HS-27A (cell line): ENCODE results near the gene ZMAT5.

ENCODE experiments used
- DNase-seq: peaks from one replicate; pipeline ENCODE4 v3.0.0-alpha.2; 2012; ENCODE audit warnings: low read depth, missing footprints

Gene ZMAT5

DNA sequence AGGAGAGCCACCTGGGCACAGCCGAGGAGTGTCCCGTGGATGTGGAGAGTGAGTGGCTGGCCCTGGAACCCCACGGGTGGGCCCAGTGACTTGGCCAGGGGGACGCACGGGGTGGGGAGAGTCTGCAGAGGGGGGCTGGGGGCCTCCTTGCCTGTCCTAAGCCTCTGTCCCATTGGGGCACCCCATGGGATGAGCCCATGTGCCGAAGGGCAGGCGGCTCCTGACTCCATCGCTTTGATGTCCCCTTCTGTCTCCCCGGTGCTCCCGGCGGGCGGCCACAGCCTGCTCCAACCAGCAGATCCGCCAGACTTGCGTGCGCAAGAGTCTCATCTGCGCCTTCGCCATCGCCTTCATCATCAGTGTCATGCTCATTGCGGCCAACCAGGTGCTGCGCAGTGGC, 37.6 kb downstream of the ZMAT5 start:
- no peak for DNase-seq

DNA sequence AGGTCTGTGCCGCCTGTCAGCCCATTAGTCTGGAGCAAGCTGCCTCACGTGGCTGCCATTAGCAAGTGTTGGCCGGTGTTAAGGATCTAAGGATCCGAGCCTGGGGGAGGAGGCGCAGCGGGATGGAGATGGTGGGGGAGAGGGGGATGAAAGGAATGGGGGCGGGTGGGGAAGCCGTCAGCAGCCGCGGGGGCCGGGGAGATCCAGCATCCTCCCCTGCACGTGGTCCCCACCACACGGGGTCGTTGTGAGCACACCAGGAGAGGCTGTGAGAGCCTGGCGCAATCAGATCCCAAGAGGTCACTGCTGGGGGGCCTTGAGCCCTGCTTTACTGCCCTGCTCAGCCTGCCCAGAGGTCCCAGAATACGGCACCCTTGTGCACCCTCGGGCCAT, 39.7 kb downstream of the ZMAT5 start:
- no peak for DNase-seq

DNA sequence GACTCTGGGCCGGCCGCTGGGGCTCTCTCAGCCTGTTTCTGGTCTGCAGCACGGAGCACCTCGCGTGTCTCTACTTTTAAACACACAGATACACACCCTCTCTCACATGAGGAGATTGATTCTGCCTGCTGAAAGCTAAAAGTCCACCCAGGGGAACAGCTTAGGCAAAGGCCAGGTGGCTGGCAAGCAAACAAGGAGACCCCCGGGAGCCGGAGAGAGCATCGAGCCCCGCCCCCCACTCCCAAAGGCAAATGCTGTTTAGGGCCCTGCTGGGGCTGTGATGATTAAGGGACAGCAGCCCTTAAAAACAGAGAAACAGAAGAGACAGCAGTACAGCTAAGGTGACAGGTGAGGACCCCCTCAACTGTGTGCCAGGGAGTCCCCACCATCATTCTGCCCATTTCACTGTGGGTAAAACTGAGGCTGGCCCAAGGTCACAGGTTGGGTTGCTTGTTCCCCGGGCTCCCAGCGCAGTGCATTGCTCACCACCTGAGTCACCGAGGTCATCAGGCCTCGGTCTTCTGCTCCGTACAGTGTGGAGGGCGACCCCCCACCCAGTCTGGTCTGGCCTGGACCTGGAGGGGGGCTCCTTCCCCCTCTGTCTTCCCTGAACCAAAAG, 40.2 kb downstream of the ZMAT5 start:
- no peak for DNase-seq

DNA sequence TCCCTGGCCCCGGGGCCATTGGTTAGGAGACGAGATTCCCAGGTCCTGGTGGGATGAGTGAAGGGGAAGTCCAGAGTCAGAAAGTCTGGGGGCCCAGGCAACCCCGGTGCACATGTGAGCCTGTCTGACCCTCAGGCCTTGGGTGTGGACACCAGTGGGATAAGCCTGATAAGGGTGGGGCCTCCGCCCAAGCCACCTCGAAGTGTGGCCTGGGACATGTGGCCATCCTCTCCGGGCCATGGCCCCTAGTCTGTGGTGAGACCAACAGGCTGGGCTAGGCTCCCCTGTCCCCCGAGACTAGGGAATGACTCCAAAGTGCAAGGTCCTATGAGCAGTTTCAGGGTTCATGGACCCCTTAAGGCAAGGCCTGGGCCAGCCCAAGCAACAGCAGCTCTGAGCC, 40.7 kb downstream of the ZMAT5 start:
- no peak for DNase-seq

DNA sequence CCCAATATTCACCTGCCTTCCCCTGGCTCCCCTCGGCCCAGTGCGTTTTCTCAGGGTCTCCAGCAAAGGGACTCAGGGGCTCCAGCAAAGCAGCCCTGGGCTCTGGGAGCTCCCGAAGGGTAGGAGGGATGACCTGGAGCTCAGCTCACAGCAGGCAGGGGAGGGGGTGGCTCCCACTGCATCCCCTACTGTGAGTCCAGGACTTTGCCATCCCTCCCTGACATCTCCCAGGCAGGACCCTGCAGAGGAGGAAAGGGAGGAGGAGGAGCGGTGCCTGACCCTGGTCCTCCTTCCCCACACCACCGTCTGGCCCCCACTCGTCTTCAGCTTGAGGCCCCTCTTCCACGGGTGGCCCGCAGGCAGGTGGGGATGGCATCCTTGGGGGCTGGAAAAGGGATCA, 42.0 kb downstream of the ZMAT5 start:
- no peak for DNase-seq

DNA sequence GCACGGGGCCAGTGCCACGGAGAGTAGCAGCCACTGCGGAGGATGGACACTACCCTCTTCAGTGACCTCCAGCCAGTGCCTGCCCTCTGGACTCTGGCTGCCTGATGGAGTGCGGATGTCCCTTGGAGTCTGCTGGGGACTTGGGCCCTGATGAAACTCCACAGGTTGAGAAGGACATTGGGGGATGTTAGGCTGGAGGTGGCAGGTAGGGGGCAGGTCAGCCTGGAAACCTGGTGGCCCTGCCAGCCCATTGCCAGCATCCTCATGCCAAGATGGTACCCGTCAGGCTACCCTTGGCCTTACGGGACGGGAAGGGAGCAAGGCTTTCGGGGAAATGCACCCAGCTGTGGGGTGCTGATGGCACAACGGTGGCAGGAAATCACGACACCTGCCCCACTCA, 43.0 kb downstream of the ZMAT5 start:
- DNase-seq: no peak

DNA sequence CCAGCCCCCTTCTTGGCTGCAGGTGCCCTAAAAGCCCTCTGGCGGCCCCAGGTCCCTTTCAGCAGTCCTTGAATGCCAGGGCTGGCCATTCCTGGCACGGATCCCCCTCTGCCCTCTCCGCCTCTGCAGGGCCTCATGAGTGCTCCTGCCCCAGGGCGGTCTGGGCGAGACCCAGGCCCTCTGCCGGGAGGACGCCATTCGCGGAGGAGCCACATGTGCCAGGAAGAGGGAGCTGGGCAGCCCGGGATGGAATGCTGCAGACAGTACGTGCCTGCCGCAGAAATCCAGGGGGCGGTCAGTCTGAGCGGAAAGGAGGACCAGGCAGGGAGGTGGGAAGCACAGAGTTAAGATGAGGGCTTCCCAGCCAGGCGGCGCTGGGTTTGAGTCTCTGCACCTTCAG, 44.2 kb downstream of the ZMAT5 start:
- no peak for DNase-seq

DNA sequence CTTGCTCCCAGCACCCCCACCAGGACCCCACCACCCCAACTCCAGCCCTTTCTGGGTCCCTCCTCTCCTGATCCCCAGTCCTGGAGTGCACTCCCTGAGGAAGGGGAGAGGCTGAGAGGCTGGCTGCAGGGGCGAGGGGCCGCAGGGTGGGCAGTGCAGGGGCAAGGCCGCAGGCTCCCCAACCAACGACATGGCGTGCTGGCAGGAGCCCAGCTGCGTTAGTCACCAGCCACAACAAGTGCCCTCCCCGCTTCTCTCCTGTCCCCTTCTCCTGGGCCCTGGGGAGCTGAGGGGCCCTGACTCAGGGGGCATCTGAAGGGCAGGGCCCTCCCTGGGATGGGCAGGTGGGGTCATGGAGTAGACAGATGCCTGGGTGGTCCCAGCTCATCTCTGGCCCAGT, 44.7 kb downstream of the ZMAT5 start:
- no peak for DNase-seq

DNA sequence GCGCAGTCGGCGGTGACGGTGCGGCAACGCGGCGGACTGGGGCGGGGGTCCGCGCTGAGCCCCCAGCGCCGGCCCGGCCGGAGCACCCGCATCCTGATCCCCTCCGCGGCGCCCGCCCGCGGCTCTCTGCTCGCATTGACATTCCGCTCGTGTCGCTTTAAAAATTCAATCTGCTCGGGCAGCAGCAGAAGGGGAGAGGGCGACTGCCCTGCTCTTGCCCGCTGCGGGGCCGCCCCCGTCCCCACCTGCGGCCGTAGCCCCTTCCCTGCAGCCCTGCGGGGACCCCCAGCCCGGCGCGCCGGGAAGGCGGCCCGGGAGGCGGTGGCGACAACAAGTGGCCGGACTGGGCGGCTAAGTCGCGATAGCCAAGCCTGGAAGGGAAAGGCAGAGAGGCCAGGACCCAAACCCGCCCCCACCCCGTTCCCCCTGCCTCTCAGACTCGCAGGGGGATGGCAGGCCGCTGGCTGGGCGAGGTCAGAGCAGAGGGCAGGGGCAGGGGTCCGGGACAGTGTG, 45.9 kb downstream of the ZMAT5 start:
- DNase-seq: no peak

DNA sequence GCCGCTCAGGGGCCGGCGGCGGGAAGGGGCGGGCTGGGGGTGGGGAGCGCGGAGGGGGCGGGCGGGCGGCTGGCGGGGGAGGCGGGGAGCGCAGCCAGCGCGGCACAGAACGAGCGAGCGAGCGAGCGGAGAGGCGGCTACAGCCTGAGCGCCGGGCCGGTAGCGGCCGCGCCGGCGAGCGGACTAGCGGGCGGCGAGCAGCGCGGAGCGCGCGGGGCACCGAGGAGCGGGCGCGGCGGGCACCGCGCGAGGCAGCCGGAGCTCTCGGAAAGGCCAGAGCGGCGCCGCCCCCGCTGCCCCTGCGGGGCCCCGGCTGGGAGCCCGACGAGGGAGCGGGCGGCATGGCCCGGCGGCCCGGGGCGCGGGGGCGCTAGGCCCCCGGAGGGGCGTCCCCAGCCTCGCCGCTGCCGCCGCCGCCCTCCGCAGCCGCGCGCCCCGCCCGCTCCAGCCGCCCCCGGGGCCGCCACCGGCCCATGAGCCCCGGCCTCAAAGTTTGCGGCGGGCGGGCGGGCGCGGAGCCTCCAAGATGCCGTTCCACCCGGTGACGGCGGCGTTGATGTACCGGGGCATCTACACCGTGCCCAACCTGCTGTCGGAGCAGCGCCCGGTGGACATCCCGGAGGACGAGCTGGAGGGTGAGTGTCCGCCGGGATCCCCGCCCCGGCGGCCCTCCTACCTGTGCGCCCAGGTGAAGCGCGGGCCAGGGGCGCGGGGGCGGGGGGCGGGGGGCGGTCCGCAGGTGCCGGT, 46.7 kb downstream of the ZMAT5 start, which contains the start of gene CABP7:
TSS of gene CABP7 (plus strand) at position 105 of the 747 bp plus-strand sequence. CDS start at position 527, 422 bp downstream.
- DNase-seq: no peak

DNA sequence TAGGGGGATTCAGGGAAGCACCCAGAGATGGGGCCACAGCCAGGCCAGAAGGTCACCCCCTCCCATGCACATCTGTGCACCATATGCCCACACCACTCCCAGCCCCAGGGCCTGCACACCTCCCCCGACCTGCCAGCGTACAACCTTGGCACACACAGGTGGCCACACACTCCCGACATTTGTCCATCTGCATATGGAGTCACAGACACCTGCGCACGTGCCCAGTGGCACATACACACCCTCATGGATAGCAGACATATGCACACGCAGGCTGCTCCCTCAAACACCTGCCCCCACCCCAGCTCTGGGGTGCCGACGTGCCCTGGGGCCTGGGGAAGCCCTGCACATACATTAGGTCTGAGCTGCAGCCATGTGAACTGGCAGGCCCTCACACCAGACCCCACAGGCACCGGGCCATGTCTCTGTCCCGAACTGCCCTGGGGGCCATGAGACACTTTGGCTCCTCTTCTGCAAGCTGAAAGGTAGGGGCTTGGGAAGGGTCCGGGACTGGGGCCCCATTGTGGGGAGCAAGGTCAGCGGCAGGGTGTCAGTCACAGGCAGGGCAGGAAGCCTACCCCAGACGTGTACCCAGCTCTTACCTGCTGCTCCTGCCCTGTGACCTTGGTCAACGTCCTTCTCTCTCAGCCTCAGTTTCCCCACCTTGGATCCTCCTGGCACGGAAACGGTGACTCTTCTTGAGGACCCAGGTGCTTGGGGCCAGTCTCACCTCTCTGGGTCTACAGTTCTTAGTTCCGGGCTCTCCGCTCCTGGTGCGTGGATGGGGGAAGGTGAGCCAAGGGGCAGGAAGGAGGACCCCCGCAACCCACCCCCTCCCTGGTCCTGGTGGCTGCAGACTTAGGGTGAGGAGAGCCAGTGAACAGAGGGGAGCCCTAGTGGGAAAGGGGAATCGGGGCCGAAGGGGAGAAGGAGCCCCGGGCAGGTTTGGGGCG, 47.6 kb downstream of the ZMAT5 start:
- no peak for DNase-seq

DNA sequence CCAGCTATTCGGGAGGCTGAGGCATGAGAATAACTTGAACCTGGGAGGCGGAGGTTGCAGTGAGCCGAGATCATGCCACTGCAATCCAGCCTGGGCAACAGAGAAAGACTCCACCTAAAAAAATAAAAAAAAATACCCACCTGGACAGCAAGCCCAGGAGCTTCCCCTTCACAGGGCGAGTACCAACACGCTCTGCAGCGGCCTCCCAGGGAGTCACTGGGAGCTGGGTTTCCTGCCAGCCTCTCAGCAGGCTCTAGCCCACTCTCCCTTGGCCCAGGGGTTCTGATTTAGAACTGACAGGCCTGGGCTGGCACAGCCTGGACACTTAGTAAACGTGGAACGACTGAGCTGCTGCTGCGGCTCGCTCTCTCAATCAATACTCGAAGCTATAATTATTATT, 49.0 kb downstream of the ZMAT5 start:
- no peak for DNase-seq

DNA sequence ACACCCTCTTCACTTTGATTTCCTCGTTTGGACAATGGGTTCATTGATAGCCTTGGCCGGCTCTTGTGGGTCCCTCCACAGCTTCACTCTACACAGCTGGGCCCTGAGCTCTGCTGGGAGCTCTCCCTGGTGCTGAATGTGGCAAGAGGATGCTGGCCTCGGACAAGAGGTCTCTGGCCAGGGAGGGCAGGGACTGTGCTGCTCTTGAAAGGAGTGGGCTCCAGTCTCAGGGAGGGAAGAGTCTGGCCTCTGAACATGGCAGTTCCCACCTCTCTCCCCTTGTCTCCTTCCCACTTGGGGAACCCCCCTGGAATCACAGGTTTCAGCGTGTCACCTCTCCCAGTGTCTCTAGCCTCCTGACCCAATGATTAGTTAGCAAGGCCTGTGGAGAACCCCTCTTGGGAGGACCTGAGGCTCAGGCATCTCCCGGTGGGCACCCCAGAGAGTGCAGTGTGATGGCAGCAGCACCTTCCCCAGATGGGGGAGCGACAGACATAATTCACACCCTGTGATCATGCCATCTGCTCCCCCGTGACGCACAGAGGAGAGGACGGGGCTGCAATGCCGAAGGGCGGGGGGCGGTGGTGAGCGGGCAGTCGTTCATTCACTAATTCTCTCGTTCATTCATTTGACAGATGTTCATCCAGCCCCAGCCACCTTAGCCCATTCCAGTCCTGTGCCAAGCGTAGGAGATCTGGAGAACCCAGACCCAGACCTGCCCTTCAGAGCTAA, 49.8 kb downstream of the ZMAT5 start:
- DNase-seq: peak; percentile 29

DNA sequence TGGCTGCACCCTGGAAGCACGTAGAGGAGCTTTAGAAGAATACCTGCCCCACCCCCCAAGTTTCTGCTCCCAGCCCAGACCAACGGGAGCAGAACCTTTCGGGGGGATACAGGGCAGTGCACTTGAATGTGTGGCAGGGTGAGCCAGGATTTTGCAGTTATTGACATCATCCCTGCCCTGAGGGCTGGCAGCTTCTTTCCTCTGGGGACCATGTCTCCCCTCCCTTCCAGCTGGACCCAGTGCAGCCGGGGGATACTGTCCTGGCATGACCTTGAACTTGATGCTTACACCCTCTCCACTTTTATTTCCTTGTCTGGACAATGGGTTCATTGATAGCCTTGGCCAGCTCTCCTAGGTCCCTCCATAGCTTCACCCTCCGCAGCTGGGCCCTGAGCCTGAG, 51.1 kb downstream of the ZMAT5 start:
- DNase-seq: no peak

DNA sequence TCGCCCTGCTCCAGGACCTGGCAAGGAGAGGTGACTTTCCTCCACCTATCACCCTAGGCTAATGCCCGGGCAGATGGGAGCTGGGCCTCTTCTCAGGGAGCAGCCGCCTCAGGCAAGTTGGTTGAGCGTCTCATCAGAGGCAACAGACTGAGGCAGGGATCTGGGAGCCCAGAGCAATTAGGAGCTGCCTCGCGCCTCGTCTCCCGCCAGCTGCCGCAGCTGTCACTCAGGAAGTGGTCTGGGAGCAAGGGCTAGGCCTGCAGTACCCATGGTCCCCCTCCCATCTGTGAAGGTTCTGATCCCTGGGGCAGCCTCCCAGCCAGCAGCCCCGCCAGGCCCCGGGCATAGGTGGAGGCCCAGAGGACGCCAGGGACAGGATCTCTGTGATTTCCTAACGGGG, 51.6 kb downstream of the ZMAT5 start:
- DNase-seq: no peak

DNA sequence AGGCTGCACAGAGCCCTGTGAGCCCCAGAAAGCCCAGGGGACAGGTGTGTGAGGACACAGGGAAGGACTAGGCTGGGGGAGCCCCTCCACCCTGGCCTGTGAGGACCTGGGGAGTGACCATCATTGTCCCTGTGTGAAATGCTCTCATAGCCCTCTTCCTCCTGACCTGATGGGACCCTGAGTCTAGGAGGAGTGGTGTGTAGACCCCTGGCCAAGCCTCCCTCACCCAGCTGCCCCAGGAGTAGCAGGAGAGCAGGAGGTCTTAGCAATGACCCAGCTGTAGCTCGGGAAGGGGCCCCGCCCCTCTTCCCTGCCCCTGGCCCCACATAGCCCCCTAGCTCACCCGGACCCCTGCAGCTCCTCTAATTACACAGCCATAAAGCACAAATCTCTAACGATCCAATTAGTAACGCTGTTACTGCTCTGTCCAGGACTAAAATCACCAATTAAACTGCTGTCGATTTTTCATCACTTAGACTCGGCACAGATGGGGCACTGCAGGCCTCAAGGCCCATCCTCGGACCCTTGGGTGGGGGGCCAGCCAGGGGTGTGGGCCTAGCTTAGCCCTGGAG, 53.6 kb downstream of the ZMAT5 start:
- DNase-seq: no peak

DNA sequence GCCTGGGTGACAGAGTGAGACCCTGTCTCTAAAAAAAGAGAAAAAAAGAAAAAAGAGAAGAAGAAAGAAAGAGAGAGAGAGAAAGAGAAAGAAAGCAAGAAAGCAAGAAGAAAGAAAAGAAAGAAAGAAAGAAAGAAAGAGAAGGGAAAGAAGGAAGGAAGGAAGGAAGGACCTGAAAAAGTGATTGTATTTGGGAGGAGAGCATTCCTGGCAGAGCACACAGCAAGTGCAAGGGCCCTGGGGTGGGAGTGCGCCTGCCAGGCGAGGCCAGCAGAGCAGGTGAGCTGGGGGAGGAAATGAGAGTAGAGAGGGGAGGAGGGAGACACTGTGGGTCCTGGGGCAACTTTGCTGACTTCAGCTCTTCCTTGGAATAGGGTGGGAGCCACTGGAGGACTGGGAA, 54.7 kb downstream of the ZMAT5 start:
- no peak for DNase-seq

DNA sequence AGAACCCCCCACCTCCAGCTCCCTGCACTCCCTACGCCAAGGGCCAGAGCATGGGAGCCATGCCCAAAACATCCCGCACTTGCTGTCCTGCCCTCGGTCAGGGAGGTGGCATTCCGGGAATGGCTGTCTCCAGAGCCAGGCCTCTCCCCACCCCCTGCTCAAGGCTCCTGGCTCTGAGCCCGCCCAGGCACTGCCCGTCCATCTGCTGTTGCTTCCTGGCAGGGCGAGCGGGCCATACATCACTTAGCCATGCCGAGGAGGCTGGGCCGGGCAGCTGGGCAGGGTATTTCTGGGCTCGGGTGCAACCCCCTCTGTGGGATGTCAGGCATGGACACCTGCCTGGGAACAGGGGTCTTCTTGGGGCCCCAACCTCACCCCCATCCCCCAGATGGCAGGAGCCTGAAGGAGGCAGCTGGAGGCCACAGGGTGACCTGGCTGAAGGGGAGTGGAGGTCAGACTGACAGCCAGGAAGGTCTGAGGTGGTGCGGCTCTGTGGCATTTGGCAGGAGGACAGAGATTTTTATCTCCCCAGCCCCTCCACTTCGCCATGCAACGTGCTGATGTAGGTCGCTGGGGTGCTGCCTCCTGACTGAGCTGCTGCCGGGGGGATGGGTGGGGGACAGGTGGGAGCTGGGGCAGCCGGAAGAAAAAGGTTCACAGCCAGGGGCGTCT, 55.7 kb downstream of the ZMAT5 start:
- DNase-seq: no peak

DNA sequence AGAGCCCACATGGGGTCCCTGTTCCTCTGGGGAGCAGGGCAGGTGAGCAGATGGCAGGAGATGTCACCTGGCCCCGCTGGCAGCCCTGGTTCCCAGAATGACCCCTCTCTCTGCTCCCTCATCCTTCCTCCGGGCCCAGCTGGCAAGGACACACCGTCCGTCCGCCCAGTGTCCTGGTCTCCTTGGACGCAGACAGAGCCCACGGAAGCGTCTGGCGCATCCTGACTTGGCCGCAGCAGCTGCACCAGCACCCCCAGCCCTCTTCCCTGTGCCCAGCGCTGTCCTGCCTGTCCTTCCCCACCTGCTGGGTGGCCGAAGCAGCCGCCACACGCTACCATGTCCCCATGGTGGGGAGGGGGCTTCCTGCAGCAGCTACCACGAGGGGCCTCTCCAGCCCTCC, 56.6 kb downstream of the ZMAT5 start:
- no peak for DNase-seq

DNA sequence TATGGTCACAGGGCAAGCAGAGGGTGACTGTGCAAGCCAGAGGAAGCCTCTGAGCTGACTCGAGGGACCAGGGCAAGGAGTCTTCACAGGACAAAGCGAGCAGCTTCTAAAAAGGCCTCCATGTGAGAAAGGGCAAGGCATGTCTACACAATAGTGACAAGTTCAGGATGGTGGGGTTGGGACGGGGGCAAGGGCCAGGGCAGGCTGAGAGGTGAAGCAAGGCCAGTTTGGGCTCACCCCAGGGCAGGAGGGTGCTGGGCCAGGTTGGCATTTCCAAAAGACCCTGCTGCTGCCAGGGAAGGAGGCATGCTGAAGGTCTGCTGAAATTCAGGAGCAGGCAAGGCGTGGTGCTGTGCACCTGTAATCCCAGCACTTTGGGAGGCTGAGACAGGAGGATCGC, 59.3 kb downstream of the ZMAT5 start:
- DNase-seq: no peak

DNA sequence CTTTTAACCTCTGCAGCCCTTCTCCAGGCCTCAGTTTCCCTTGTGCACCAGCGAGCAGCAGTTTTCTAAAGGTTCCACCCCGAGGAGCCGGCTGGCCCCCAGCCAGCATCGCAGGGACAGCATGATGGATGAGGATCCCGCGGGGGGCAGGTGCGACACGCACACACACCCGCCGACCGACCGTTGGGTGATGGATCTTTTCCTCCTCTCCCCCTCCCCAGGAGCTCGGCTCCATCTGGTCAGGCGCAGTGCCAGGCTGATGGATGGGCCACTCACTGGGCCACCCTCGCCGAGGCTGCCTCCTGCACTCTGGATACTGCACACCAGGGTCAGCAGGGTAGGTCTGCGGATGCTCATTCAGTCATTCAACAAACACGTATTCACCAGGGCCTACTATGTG, 59.8 kb downstream of the ZMAT5 start:
- DNase-seq: no peak
